T-helper 17 cell (primary cell): ENCODE measurements around the gene DBH. TPM values are rescaled to one million over a fixed set of nuclear protein-coding genes. Genes with fewer than 3 reads are reported as not detected.
A peak's percentile ranks its signal among the peaks of the same experiment; 100 is the strongest.

ENCODE experiments used
- ATAC-seq: fragments of 150-1000 bp; cut with Tn5 transposase; 2 replicates; pipeline ENCODE4 v1.10.0; 2021; ENCODE audit warnings: mild to moderate bottlenecking, moderate library complexity
- DNase-seq, 3 donors: peaks; one replicate each; pipeline versions ENCODE4 v3.0.0 to v3.0.0-alpha.2; 2020 to 2021
- H3K9me3 ChIP-seq: one replicate; pipeline ENCODE4 v1.7.0; 2013; ENCODE audit warnings: low read length, mild to moderate bottlenecking; ENCODE audit not compliant: control insufficient read depth, poor library complexity, severe bottlenecking
- H3K27ac Mint-ChIP-seq: one replicate; pipeline ENCODE4 v1.8.0; 2022; ENCODE audit warnings: mild to moderate bottlenecking, moderate library complexity, mixed read lengths
- H3K27me3 Mint-ChIP-seq: one replicate; pipeline ENCODE4 v1.8.0; 2022; ENCODE audit warnings: mixed read lengths
- H3K36me3 Mint-ChIP-seq: one replicate; pipeline ENCODE4 v1.8.0; 2022; ENCODE audit warnings: low read depth, mixed read lengths
- H3K4me1 Mint-ChIP-seq: one replicate; pipeline ENCODE4 v1.8.0; 2022; ENCODE audit warnings: mild to moderate bottlenecking, mixed read lengths
- H3K4me3 Mint-ChIP-seq: one replicate; pipeline ENCODE4 v1.8.0; 2022; ENCODE audit warnings: mild to moderate bottlenecking, moderate library complexity, mixed read lengths
- total RNA-seq, 4 donors: library from RNA in 2 of 4; stranded (reverse) in 2 of 4; gene quantifications; one replicate each; pipeline ENCODE4 v1.2.3 and lab custom pipeline; 2022 to 2026

Gene DBH
- total RNA-seq, 2 donors from 2014 or later: 0.18 TPM; not detected in 1

GRCh38 chr9:133607976-133608375, 28.2 kb upstream of the DBH start:
- no peaks in the 10 kb centered on the region for H3K9me3 ChIP-seq
- no peak overlapping the region for H3K4me3 Mint-ChIP-seq
- H3K27ac Mint-ChIP-seq: no peak overlapping the region
- H3K4me1 Mint-ChIP-seq: peaks cover 5% of the 10 kb centered on the region
- ATAC-seq (no peak), DNase-seq (no peak)
- H3K27me3 Mint-ChIP-seq: peaks cover 70% of the 10 kb centered on the region
- no peaks in the 10 kb centered on the region for H3K36me3 Mint-ChIP-seq

DNA sequence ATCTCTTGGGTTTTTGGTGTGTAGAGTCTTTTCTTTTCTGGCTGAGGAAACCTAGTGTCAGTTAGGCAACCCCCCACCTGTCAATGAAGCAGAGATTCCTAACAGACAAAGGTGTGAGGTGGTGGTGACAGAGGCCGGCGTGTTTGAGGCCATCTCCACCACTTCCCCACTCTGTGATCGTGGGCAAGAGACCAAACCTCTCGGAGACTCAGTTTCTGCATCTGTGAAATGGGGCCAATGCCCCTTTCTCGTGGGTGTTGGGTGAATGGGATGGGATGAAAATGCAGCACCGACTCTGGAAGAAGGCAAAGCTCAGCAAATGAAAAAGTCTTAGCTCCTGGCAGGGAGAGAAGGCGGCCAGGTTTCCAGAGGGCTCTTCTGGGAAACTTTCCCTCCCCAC, 27.8 kb upstream of the DBH start:
- no peak for DNase-seq
- peaks cover 74% of the 10 kb centered on the region for H3K27me3 Mint-ChIP-seq

GRCh38 chr9:133608889-133609288, 27.3 kb upstream of the DBH start:
- Mint-ChIP-seq H3K27ac (no peak overlapping the region), H3K27me3 (peaks cover 77% of the 10 kb centered on the region), H3K4me3 (no peak overlapping the region), H3K36me3 (no peaks in the 10 kb centered on the region), H3K4me1 (peaks cover 5% of the 10 kb centered on the region)
- no peaks in the 10 kb centered on the region for H3K9me3 ChIP-seq
- DNase-seq (no peak), ATAC-seq (no peak)

More for the DNA sequence above, 27.8 kb upstream of the DBH start:
- Mint-ChIP-seq H3K4me1 (peaks cover 5% of the 10 kb centered on the region), H3K27ac (no peak overlapping the region), H3K4me3 (no peak overlapping the region), H3K36me3 (no peaks in the 10 kb centered on the region)
- no peaks in the 10 kb centered on the region for H3K9me3 ChIP-seq
- ATAC-seq: no peak

DNA sequence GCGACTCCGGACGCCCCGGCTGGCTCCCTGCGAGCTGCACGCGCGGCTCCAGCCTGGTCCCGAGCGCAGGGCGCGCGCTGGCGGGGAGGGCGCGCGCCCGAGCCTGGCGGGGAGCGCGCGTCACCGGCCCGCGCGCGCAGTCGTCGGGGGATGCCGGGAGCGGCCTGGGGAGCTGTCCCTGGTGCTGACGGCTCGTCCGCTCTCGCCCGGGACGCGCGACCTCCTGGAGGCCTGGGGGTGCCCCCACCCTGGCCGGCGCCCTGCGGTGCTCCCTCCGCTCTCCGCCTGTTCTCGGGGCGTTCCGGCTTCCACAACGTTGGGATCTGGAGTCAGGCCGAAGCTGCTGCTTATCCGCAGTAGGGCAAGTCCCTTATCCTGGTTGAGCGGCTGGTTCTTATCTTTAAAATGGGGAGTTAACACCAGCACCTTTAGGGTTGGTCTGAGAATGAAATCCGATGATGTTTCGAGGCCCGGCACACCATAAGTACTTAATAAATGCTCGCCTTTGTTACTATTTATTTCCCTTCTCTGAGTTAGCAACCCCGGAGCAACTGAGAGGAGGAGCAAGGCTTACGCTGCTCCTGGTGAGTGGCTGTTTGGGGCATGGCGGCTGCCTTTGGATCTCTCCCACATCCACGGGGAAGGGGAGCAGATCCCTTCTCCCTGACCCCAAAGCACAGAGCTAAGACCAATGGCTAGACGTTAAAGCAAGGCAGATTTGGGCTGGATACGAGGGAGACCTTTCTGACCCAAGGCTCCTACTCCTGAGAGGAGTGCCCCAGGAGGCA, 26.7 kb upstream of the DBH start, which contains the start of gene FAM163B:
Gene FAM163B (minus strand): TSS at position 79 of the 788 bp plus-strand sequence. CDS start 29,166 bp downstream, outside the sequence.
- H3K4me1 Mint-ChIP-seq: peaks cover 5% of the 10 kb centered on the region
- H3K27ac Mint-ChIP-seq: no peak within 1 kb of the TSS
- no peaks in the 10 kb centered on the region for H3K9me3 ChIP-seq
- DNase-seq (peak in 1 of 3 donors; percentile 20), ATAC-seq (peak; percentile 32)
- H3K36me3 Mint-ChIP-seq: no peaks in the 10 kb centered on the region
- H3K27me3 Mint-ChIP-seq: peaks cover 76% of the 10 kb centered on the region
- H3K4me3 Mint-ChIP-seq: peak within 1 kb of the TSS; percentile 19

- H3K27me3 Mint-ChIP-seq: peaks cover 67% of the 10 kb centered on the region
- no peak overlapping the region for H3K27ac Mint-ChIP-seq
- no peaks in the 10 kb centered on the region for H3K36me3 Mint-ChIP-seq
- ATAC-seq (no peak), DNase-seq (no peak)
- no peaks in the 10 kb centered on the region for H3K9me3 ChIP-seq
- H3K4me3 Mint-ChIP-seq: no peak overlapping the region
- peaks cover 4% of the 10 kb centered on the region for H3K4me1 Mint-ChIP-seq
Observed at GRCh38 chr9:133610845-133611244, 25.3 kb upstream of the DBH start.

DNA sequence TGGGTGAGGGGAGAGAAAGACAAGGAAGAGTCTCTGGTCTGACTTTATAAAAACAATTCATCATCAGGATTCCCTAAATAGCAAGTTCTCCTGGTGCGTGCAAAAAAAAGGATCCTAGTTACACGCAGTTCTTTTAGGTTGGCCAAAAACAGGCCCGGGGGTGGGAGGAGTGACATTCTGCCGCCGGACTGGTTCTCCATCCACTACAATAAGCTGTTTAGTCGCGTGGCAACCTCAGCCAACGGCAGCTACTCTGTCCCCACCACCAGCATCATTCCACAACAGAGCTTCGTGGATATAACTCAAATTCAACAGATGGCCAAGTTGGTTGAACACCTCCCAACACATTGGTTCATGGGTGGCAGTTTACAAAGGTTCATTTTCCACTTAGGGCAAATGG, 24.1 kb upstream of the DBH start:
- H3K27me3 Mint-ChIP-seq: peaks cover 55% of the 10 kb centered on the region
- peaks cover 4% of the 10 kb centered on the region for H3K4me1 Mint-ChIP-seq
- DNase-seq (no peak), ATAC-seq (no peak)
- H3K27ac Mint-ChIP-seq: no peak overlapping the region
- H3K9me3 ChIP-seq: no peaks in the 10 kb centered on the region
- H3K36me3 Mint-ChIP-seq: no peaks in the 10 kb centered on the region
- no peak overlapping the region for H3K4me3 Mint-ChIP-seq

- H3K27me3 Mint-ChIP-seq: peaks cover 48% of the 10 kb centered on the region
- no peak overlapping the region for H3K27ac Mint-ChIP-seq
- no peaks in the 10 kb centered on the region for H3K9me3 ChIP-seq
- peaks cover 4% of the 10 kb centered on the region for H3K4me1 Mint-ChIP-seq
- H3K36me3 Mint-ChIP-seq: no peaks in the 10 kb centered on the region
- no peak overlapping the region for H3K4me3 Mint-ChIP-seq
- DNase-seq (no peak), ATAC-seq (no peak)
Observed at GRCh38 chr9:133612816-133613215, 23.3 kb upstream of the DBH start.

DNA sequence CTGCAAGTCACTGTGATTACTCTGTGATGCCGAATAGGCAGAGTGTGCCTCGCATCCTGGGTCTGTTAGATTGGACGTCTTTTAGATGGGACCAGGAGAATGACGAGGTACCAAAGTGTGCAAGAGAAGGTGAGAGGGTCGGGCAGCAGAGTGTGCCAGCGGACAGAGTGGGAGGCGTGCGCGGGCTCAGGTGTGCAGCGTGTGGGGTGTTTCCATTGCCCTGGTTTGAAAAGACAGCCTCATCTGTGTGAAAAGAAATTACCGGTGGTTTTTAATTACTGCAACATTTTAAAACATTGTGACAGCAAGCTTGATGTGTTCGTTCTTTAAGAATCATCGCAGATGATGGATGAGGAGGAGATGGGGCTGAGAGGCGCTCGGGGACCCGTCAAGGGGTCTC, 22.7 kb upstream of the DBH start:
- no peaks in the 10 kb centered on the region for H3K36me3 Mint-ChIP-seq
- DNase-seq: no peak
- ATAC-seq: no peak
- peaks cover 4% of the 10 kb centered on the region for H3K4me1 Mint-ChIP-seq
- no peak overlapping the region for H3K4me3 Mint-ChIP-seq
- H3K27ac Mint-ChIP-seq: no peak overlapping the region
- no peaks in the 10 kb centered on the region for H3K9me3 ChIP-seq
- H3K27me3 Mint-ChIP-seq: peaks cover 42% of the 10 kb centered on the region

DNA sequence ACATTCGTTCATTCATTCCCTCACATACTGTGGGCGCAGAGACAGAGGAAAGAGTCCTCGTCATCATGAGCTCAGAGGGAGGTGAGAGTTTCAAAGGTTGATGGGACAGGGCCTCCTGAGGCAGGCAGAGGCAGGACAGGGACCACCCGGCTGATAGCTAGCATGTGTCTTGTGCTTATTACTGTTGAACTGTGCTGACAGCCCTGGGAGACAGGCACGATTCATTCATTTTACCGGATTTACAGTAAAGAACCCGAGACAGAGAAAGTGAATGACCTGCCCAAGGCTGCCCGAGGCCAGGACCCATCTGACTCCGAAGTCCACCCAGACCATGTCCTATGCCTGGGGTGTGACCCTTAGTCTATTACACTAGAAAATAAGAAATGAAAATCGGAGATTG, 22.1 kb upstream of the DBH start:
- Mint-ChIP-seq H3K4me3 (no peak overlapping the region), H3K4me1 (peaks cover 6% of the 10 kb centered on the region), H3K27me3 (peaks cover 40% of the 10 kb centered on the region), H3K27ac (no peak overlapping the region), H3K36me3 (no peaks in the 10 kb centered on the region)
- H3K9me3 ChIP-seq: no peaks in the 10 kb centered on the region
- DNase-seq: no peak
- no peak for ATAC-seq

DNA sequence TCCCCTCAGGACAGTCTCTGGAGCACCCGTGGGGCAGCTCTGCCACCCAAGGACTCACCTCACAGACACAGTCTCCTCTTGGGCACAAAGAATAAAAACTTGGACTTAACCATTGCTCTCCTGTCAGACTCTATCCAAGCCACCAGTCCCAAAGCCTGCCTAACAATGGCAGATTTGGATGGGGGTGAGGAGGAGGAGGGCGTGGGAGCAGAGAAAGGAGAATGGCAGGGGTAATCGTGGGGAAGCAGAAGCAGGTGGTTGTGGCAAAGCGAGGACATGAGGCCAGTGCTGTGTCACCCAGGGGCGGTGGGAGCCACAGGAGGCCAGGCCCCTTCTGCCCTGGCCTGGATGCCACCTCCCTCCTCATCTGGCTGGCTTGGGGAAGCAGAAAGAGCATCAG, 21.5 kb upstream of the DBH start:
- DNase-seq (no peak), ATAC-seq (no peak)
- H3K9me3 ChIP-seq: no peaks in the 10 kb centered on the region
- no peak overlapping the region for H3K27ac Mint-ChIP-seq
- no peaks in the 10 kb centered on the region for H3K36me3 Mint-ChIP-seq
- no peak overlapping the region for H3K4me3 Mint-ChIP-seq
- peaks cover 8% of the 10 kb centered on the region for H3K4me1 Mint-ChIP-seq
- peaks cover 37% of the 10 kb centered on the region for H3K27me3 Mint-ChIP-seq

- H3K4me1 Mint-ChIP-seq: peaks cover 13% of the 10 kb centered on the region
- H3K27me3 Mint-ChIP-seq: peaks cover 32% of the 10 kb centered on the region
- no peak for ATAC-seq
- no peaks in the 10 kb centered on the region for H3K9me3 ChIP-seq
- H3K4me3 Mint-ChIP-seq: no peak overlapping the region
- DNase-seq: no peak
- H3K36me3 Mint-ChIP-seq: no peaks in the 10 kb centered on the region
- H3K27ac Mint-ChIP-seq: no peak overlapping the region
Observed at GRCh38 chr9:133615186-133615585, 21.0 kb upstream of the DBH start.

- ATAC-seq (no peak), DNase-seq (no peak)
- H3K9me3 ChIP-seq: no peaks in the 10 kb centered on the region
- Mint-ChIP-seq H3K4me1 (peaks cover 15% of the 10 kb centered on the region), H3K36me3 (no peaks in the 10 kb centered on the region), H3K4me3 (peak overlapping the region; percentile 21), H3K27ac (no peak overlapping the region), H3K27me3 (peaks cover 27% of the 10 kb centered on the region)
Observed at GRCh38 chr9:133615606-133616188, 20.5 kb upstream of the DBH start.

DNA sequence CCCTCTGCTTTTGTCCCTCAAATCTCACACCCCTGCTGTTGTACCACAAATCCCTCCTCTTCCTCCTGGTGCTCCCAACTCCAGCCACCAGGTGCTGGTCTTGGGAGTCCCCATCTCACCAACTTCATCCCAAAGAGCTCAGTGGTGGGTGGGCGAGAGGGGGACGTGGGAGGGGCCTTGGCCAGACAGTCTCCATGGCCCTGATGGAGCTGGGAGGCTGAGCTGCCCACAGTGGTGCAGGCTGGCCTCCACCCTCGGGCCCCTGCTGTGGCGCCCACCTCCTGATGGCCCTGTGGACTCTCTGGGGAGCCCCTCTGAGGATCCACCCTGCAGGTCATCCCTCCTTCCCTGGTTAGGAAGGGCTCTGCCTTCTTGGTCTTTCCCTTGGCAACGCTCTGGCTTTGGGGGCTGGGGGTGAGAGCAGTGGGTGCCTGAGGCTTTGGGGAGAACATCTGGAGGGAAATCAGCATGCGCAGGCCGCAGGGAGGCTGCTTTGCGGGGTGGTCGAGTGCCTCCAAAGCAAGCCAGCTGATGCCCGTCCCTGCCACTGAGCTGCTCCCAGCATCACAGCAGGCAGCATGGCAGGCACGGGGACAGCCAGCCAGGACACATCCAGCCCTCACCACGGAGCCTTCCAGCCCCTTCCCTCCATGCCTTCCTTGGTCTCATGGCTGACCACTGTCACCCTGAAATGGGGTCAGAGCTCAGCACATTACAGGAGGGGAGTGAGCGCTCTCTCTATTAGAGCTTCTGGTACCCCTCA, 19.3 kb upstream of the DBH start:
- Mint-ChIP-seq H3K36me3 (no peaks in the 10 kb centered on the region), H3K4me3 (no peak overlapping the region), H3K27ac (no peak overlapping the region), H3K4me1 (peaks cover 21% of the 10 kb centered on the region), H3K27me3 (peaks cover 16% of the 10 kb centered on the region)
- H3K9me3 ChIP-seq: no peaks in the 10 kb centered on the region
- ATAC-seq (no peak), DNase-seq (no peak)
